ENCODE results near the gene TRMT2B.

DNA sequence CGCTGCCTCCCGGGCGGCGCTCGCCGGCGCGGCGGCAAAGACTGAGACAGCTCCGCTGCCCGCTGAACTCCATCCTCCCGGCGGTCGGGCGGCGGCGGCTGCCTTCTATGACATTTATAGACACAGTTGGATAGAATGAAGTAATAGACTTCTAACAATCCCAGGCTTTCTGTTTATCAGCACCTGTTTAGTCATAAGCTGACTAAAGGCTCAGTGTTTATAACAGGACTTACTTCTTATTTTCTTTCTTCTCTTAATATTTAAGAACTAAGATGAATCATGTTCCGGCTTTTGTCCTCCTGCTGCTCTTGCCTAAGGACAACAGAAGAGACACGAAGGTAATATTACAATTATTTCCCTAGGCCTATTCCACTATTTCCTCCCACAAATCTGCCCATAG, 78.5 kb downstream of the TRMT2B start:
- TF ChIP-seq, protein P1, sequence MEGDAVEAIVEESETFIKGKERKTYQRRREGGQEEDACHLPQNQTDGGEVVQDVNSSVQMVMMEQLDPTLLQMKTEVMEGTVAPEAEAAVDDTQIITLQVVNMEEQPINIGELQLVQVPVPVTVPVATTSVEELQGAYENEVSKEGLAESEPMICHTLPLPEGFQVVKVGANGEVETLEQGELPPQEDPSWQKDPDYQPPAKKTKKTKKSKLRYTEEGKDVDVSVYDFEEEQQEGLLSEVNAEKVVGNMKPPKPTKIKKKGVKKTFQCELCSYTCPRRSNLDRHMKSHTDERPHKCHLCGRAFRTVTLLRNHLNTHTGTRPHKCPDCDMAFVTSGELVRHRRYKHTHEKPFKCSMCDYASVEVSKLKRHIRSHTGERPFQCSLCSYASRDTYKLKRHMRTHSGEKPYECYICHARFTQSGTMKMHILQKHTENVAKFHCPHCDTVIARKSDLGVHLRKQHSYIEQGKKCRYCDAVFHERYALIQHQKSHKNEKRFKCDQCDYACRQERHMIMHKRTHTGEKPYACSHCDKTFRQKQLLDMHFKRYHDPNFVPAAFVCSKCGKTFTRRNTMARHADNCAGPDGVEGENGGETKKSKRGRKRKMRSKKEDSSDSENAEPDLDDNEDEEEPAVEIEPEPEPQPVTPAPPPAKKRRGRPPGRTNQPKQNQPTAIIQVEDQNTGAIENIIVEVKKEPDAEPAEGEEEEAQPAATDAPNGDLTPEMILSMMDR (conservative IDR thresholded peaks at IDR 0.05; ENCODE audit: low read length): no peak
- TF ChIP-seq EZH2phosphoT487 (IDR thresholded peaks at IDR 0.05; ENCODE audit: borderline replicate concordance, low read depth, low read length): no peak

Measured in OCI-LY7 (cell line).